HepG2 (cell line): ENCODE results near the gene CDKN3. TPM values are rescaled to one million over a fixed set of nuclear protein-coding genes. Genes with fewer than 3 reads are reported as not detected.

Experiments used
- ATF7 ChIP-seq, 2 experiments: fragments of 450-650 bp in 1 of 2; sonication (generic) in 1 of 2; formaldehyde crosslinking in 1 of 2; IDR thresholded peaks; 2 replicates each; pipeline versions ENCODE4 v1.4.0 to v1.6.1; 2016 to 2020; ENCODE audit warnings: antibody characterized with exemption in 1 of 2, mild to moderate bottlenecking in 1 of 2, missing genetic modification reagents in 1 of 2
- BCL6 ChIP-seq: IDR thresholded peaks from 2 replicates; pipeline ENCODE4 v1.6.1; 2016; ENCODE audit warnings: missing genetic modification reagents, missing compliant biosample characterization
- CCDC6 ChIP-seq: sonication (generic); formaldehyde crosslinking; IDR thresholded peaks from 2 replicates; pipeline ENCODE4 v1.8.1; 2022; ENCODE audit warnings: mild to moderate bottlenecking, missing genetic modification reagents, moderate library complexity
- FOXP1 ChIP-seq, 2 experiments: fragments of 450-650 bp in 1 of 2; IDR thresholded peaks; 2 replicates each; pipeline ENCODE4 v1.6.1; 2017 to 2018; ENCODE audit warnings: antibody characterized with exemption in 1 of 2
- JUNB ChIP-seq: sonication (generic); formaldehyde crosslinking; IDR thresholded peaks from 2 replicates; pipeline ENCODE4 v1.8.0; 2022; ENCODE audit warnings: missing genetic modification reagents, mild to moderate bottlenecking, borderline replicate concordance
- POLR2G ChIP-seq: fragments of 200-400 bp; formaldehyde crosslinking; IDR thresholded peaks from 2 replicates; pipeline ENCODE4 v1.6.1; 2018; ENCODE audit warnings: mild to moderate bottlenecking, low read depth, low read length, moderate library complexity
- RARA ChIP-seq: IDR thresholded peaks from 2 replicates; pipeline ENCODE4 v1.6.1; 2016; ENCODE audit warnings: missing genetic modification reagents, missing compliant biosample characterization
- ZNF367 ChIP-seq: sonication (generic); formaldehyde crosslinking; IDR thresholded peaks from 2 replicates; pipeline ENCODE4 v1.4.0; 2020; ENCODE audit warnings: missing genetic modification reagents, borderline replicate concordance
- ZNF557 ChIP-seq: sonication (generic); formaldehyde crosslinking; IDR thresholded peaks from 2 replicates; pipeline ENCODE4 v1.4.0; 2020; ENCODE audit warnings: missing genetic modification reagents
- polyA plus RNA-seq, 8 experiments: library from polyadenylated mRNA; depleted of rRNA in 3 of 8; stranded (reverse) in 7 of 8; unstranded in 1 of 8; fragments of >200 nt; fragmentation: Illumina TruSeq in 4 of 8; extraction: Trizol in 4 of 8; gene quantifications; 2 replicates each; pipeline versions ENCODE4 v1.2.1 to v1.2.3, GENCODE V29; 2011 to 2016; ENCODE audit warnings: low read depth in 4 of 8, missing spikeins in 1 of 8, mixed read lengths in 1 of 8; ENCODE audit not compliant: insufficient read depth in 1 of 8
- total RNA-seq, 5 experiments: library from RNA; depleted of rRNA; stranded (reverse); fragments of >200 nt; fragmentation: Illumina TruSeq; extraction: Trizol; gene quantifications; 2 replicates each; pipeline ENCODE4 v1.2.3, GENCODE V29; 2016; ENCODE audit warnings: low read depth in 1 of 5
- TF ChIP-seq, protein P1 (sequence below): sonication (generic); formaldehyde crosslinking; IDR thresholded peaks from 2 replicates; pipeline ENCODE4 v1.4.0; 2020; ENCODE audit warnings: missing genetic modification reagents

The CDKN3 gene
- total and polyA plus RNA-seq, 2 of the 13 experiments (the other 11 are each of a cell fraction or from before 2014, with no cell fraction given), result 63.0 to 88.9 TPM

DNA sequence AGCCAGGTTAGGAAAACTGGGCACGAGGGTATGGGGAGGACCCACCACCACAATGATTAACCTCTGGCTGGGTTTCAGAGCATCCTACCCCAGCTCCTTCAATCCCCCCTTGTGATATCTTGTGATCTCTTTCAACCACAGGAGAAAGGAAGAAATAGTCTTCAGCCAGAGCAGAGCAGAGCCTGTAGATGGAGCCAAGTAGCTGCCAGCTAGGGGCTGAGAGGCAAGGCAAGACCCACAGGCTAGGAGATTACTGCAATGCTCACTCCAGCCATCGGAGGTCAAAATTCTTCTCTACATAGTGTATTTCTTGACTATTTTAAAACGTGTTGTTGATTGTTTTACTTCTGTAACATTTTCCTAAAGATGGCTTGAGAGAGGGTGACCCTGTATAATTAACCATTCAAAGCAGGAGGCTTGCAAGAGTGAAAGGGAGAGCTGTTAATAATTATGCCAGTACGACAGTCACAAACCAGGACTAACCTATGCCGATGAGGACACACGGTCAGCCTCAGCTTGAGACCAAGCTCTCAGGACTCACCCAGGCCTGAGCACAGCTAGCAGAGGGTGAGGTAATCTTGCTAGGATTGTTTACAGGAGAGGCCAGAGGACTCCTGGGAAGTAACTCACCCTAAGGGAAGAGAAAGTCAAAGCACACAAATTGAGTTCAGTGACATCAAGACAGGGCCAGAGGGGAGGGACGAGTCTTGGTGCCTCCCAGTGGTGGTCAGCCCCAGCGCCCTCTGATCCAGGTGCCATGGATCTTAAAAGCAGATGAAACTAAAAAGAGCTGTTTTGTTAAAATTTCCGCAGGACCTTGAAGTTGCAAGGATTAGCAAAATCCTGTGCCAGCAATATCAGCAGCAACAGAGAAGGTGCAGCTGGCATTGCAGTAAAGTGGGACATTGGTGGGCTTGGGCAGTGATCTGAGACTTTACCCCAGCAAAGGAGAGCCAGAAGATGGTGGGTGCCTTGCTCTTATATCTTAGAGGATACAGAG lies 29.8 kb upstream of the CDKN3 start (continued):
- TF ChIP-seq, protein P1, sequence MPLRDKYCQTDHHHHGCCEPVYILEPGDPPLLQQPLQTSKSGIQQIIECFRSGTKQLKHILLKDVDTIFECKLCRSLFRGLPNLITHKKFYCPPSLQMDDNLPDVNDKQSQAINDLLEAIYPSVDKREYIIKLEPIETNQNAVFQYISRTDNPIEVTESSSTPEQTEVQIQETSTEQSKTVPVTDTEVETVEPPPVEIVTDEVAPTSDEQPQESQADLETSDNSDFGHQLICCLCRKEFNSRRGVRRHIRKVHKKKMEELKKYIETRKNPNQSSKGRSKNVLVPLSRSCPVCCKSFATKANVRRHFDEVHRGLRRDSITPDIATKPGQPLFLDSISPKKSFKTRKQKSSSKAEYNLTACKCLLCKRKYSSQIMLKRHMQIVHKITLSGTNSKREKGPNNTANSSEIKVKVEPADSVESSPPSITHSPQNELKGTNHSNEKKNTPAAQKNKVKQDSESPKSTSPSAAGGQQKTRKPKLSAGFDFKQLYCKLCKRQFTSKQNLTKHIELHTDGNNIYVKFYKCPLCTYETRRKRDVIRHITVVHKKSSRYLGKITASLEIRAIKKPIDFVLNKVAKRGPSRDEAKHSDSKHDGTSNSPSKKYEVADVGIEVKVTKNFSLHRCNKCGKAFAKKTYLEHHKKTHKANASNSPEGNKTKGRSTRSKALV, result 0 out of 2 replicates have a peak, but pooled peaks have one; percentile 19
- no peak for TF ChIP-seq FOXP1 (IDR thresholded peaks at IDR 0.05)
- TF ChIP-seq FOXP1 (CRISPR knock-in tag; IDR thresholded peaks at IDR 0.05), result peak; percentile 55; the same call in 1 of the 2 replicates
- no peak for TF ChIP-seq ZNF367 (CRISPR knock-in tag)
- peak; percentile 5; the same call in 1 of the 2 replicates for TF ChIP-seq BCL6 (CRISPR knock-in tag)
- TF ChIP-seq ZNF557 (CRISPR knock-in tag), result 0 out of 2 replicates have a peak, but pooled peaks have one; percentile 46
- no peak for TF ChIP-seq JUNB (CRISPR knock-in tag)
- TF ChIP-seq RARA (CRISPR knock-in tag), result peak; percentile 18; the same call in 1 of the 2 replicates
- TF ChIP-seq CCDC6 (CRISPR knock-in tag), result peak; percentile 27; the same call in 1 of the 2 replicates
- TF ChIP-seq POLR2G, result peak; percentile 75; the same call in 1 of the 2 replicates
- TF ChIP-seq ATF7 (IDR thresholded peaks at IDR 0.05), result no peak
- TF ChIP-seq ATF7 (CRISPR knock-in tag; IDR thresholded peaks at IDR 0.05), result 0 out of 2 replicates have a peak, but pooled peaks have one; percentile 57
- TF ChIP-seq, all 625 proteins: peak for 122
